GM23338 (cell line): ENCODE data around the gene ECSCR. TPM values are rescaled to one million over a fixed set of nuclear protein-coding genes. Genes with fewer than 3 reads are reported as not detected.
"Not testable (repeated sequence)": the region's sequence is repeated elsewhere in the genome, so short reads cannot be mapped to it uniquely, and the experiment has no call there.

Experiments
- ATAC-seq: fragments of 200-7000 bp; cut with Tn5 transposase; 3 replicates; pipeline ENCODE4 v1.9.1; 2020
- DNase-seq: peaks from one replicate; pipeline ENCODE4 v3.0.0-alpha.2; 2015; ENCODE audit warnings: low spot score
- H2AFZ ChIP-seq: fragments of 200-600 bp; sonication (generic); 2 replicates; pipeline ENCODE4 v1.8.0; 2016; ENCODE audit warnings: antibody characterized with exemption, mild to moderate bottlenecking, moderate library complexity
- H3F3A ChIP-seq: fragments of 200-600 bp; sonication (generic); replicated peaks from 2 replicates; pipeline ENCODE4 v1.8.0; 2017; ENCODE audit warnings: antibody characterized with exemption, mixed run types, low read depth
- H3K27ac ChIP-seq: fragments of 200-600 bp; sonication (generic); 2 replicates; pipeline ENCODE4 v1.6.1; 2016; ENCODE audit warnings: low read depth
- H3K27me3 ChIP-seq: fragments of 200-600 bp; sonication (generic); 2 replicates; pipeline ENCODE4 v1.8.0; 2016; ENCODE audit warnings: mild to moderate bottlenecking, mixed run types, moderate library complexity; ENCODE audit not compliant: insufficient read depth
- H3K36me3 ChIP-seq: fragments of 200-600 bp; sonication (generic); 2 replicates; pipeline ENCODE4 v1.8.0; 2016; ENCODE audit warnings: mild to moderate bottlenecking; ENCODE audit not compliant: insufficient read depth
- H3K4me1 ChIP-seq: fragments of 200-600 bp; sonication (generic); 2 replicates; pipeline ENCODE4 v1.8.0; 2016; ENCODE audit warnings: mild to moderate bottlenecking, moderate library complexity; ENCODE audit not compliant: insufficient read depth
- H3K4me2 ChIP-seq: fragments of 200-600 bp; sonication (generic); 2 replicates; pipeline ENCODE4 v1.7.1; 2017; ENCODE audit warnings: mixed run types
- H3K4me3 ChIP-seq: fragments of 200-600 bp; sonication (generic); 2 replicates; pipeline ENCODE4 v1.6.1; 2016; ENCODE audit warnings: mixed run types
- H3K79me2 ChIP-seq: fragments of 200-600 bp; sonication (generic); replicated peaks from 2 replicates; pipeline ENCODE4 v1.8.0; 2017; ENCODE audit warnings: mild to moderate bottlenecking; ENCODE audit not compliant: insufficient read depth
- H3K9me2 ChIP-seq: fragments of 200-600 bp; sonication (generic); 2 replicates; pipeline ENCODE4 v1.8.0; 2017; ENCODE audit not compliant: insufficient read depth
- H4K20me1 ChIP-seq: fragments of 200-600 bp; sonication (generic); replicated peaks from 2 replicates; pipeline ENCODE4 v1.8.0; 2017; ENCODE audit warnings: mild to moderate bottlenecking; ENCODE audit not compliant: insufficient read depth
- H3K27ac Mint-ChIP-seq: 2 replicates; pipeline ENCODE4 v1.8.0; 2020; ENCODE audit warnings: inconsistent platforms, mild to moderate bottlenecking, moderate library complexity, mixed read lengths
- H3K27me3 Mint-ChIP-seq: 3 replicates; pipeline ENCODE4 v1.8.0; 2022; ENCODE audit warnings: low read depth, mild to moderate bottlenecking, moderate library complexity, mixed read lengths, inconsistent platforms; ENCODE audit not compliant: insufficient read depth, poor library complexity
- H3K36me3 Mint-ChIP-seq: 3 replicates; pipeline ENCODE4 v1.8.0; 2021; ENCODE audit warnings: low read depth, mild to moderate bottlenecking, inconsistent platforms, moderate library complexity, mixed read lengths
- H3K4me1 Mint-ChIP-seq: 3 replicates; pipeline ENCODE4 v1.8.0; 2020; ENCODE audit warnings: mild to moderate bottlenecking, inconsistent platforms, mixed read lengths
- H3K4me3 Mint-ChIP-seq: 3 replicates; pipeline ENCODE4 v1.8.0; 2021; ENCODE audit warnings: moderate library complexity, mild to moderate bottlenecking, inconsistent platforms, mixed read lengths
- H3K9me3 Mint-ChIP-seq: 3 replicates; pipeline ENCODE4 v1.8.0; 2020; ENCODE audit warnings: moderate library complexity, mild to moderate bottlenecking, inconsistent platforms, mixed read lengths
- CREB1 ChIP-seq: fragments of 250-450 bp; sonication (Bioruptor Pico); IDR thresholded peaks from 2 replicates; pipeline ENCODE4 v1.5.0; 2020; ENCODE audit warnings: low read depth, mild to moderate bottlenecking, moderate library complexity
- CTCF ChIP-seq, 2 experiments: fragments of 200-600 bp in 1 of 2; sonication (generic) in 1 of 2; conservative IDR thresholded peaks; 2 replicates each; pipeline versions ENCODE4 v1.5.1 to v1.6.1; 2016 to 2017; ENCODE audit warnings: antibody characterized with exemption in 2 of 2, low read depth in 2 of 2, mild to moderate bottlenecking in 2 of 2, moderate library complexity in 1 of 2
- ETS1 ChIP-seq: IDR thresholded peaks from 2 replicates; pipeline ENCODE4 v1.6.1; 2016; ENCODE audit warnings: antibody characterized with exemption
- EZH2 ChIP-seq: fragments of 200-600 bp; sonication (generic); IDR thresholded peaks from one replicate; pipeline ENCODE4 v1.8.0; 2017; ENCODE audit warnings: antibody characterized with exemption, mild to moderate bottlenecking, low read depth; ENCODE audit not compliant: unreplicated experiment
- NANOG ChIP-seq: IDR thresholded peaks from 2 replicates; pipeline ENCODE4 v1.6.1; 2016; ENCODE audit warnings: antibody characterized with exemption, borderline replicate concordance
- POLR2AphosphoS5 ChIP-seq: IDR thresholded peaks from 2 replicates; pipeline ENCODE4 v1.6.1; 2016; ENCODE audit warnings: antibody characterized with exemption, low read depth
- STAT1 ChIP-seq: IDR thresholded peaks from one replicate; pipeline ENCODE4 v1.6.1; 2016; ENCODE audit warnings: antibody characterized with exemption; ENCODE audit not compliant: unreplicated experiment
- ZNF114 ChIP-seq: fragments of 250-450 bp; sonication (Bioruptor Pico); IDR thresholded peaks from 2 replicates; pipeline ENCODE4 v1.5.0; 2020; ENCODE audit warnings: mild to moderate bottlenecking, moderate library complexity
- ZNF331 ChIP-seq: fragments of 250-450 bp; sonication (Bioruptor Pico); IDR thresholded peaks from 2 replicates; pipeline ENCODE4 v1.5.0; 2020; ENCODE audit warnings: low read depth, mild to moderate bottlenecking, moderate library complexity
- polyA plus RNA-seq: library from polyadenylated mRNA; unstranded; fragments of >200 nt; fragmentation: Nextera tagmentation; extraction: Ambion mirVana; gene quantifications from 2 replicates; pipeline ENCODE4 v1.2.1, GENCODE V29; 2016
- total RNA-seq: library from RNA; depleted of rRNA; stranded (reverse); fragments of >200 nt; shearing (Covaris generic); gene quantifications from 2 replicates; pipeline ENCODE4 v1.2.3, GENCODE V29; 2014

ECSCR gene
- total and polyA plus RNA-seq, 2 experiments from 2014 or later, result 2.2 to 2.6 TPM

GRCh38 chr5:139409116-139409515, 53.4 kb downstream of the ECSCR start:
- H3K27ac ChIP-seq, ATAC-seq, H3K36me3 ChIP-seq, H3K4me3 Mint-ChIP-seq, H3K27me3 Mint-ChIP-seq, H3K79me2 ChIP-seq, H3F3A ChIP-seq, H3K4me1 ChIP-seq, H3K27me3 ChIP-seq, H3K4me1 Mint-ChIP-seq, H3K9me3 Mint-ChIP-seq, H3K4me2 ChIP-seq, H3K9me2 ChIP-seq, H3K36me3 Mint-ChIP-seq, H3K27ac Mint-ChIP-seq, H2AFZ ChIP-seq, H4K20me1 ChIP-seq, DNase-seq, H3K4me3 ChIP-seq: not testable (repeated sequence)

- no peak for DNase-seq
- Histone ChIP-seq H3K4me2 (no peak overlapping the region), H3K4me1 (peaks cover 11% of the 10 kb centered on the region), H3K79me2 (0 out of 2 replicates have a peak, but pooled peaks cover under 1% of the 10 kb centered on the region), H4K20me1 (0 out of 2 replicates have a peak, but pooled peaks cover under 1% of the 10 kb centered on the region), H3F3A (peaks cover 10% of the 10 kb centered on the region), H2AFZ (no peak overlapping the region), H3K4me3 (no peak overlapping the region), H3K9me2 (no peaks in the 10 kb centered on the region), H3K27me3 (no peaks in the 10 kb centered on the region), H3K27ac (no peak overlapping the region), H3K36me3 (no peaks in the 10 kb centered on the region)
- no peaks in the 10 kb centered on the region for H3K9me3 Mint-ChIP-seq
- peaks cover 9% of the 10 kb centered on the region; the same call in 2 of the 3 replicates for H3K4me1 Mint-ChIP-seq
- H3K27ac Mint-ChIP-seq, result no peak overlapping the region
- no peak overlapping the region for H3K4me3 Mint-ChIP-seq
- no peak for TF ChIP-seq STAT1
- TF ChIP-seq EZH2, result no peak
- no peaks in the 10 kb centered on the region; the same call in 2 of the 3 replicates for H3K36me3 Mint-ChIP-seq
- no peak for ATAC-seq
- H3K27me3 Mint-ChIP-seq, result peaks cover 8% of the 10 kb centered on the region
These were observed 54.4 kb downstream of the ECSCR start for GRCh38 chr5:139408191-139408590.

GRCh38 chr5:139407517-139407916, 55.0 kb downstream of the ECSCR start:
- H3K36me3 Mint-ChIP-seq, result no peaks in the 10 kb centered on the region
- TF ChIP-seq ZNF331 (CRISPR knock-in tag) (no peak), POLR2AphosphoS5 (no peak), ZNF114 (CRISPR knock-in tag) (no peak), CREB1 (CRISPR knock-in tag) (no peak), CTCF (conservative IDR thresholded peaks at IDR 0.05; ENCODE audit: low read depth in 2 of 2) (no peak), STAT1 (no peak), NANOG (no peak), ETS1 (no peak)

More at GRCh38 chr5:139407517-139407916, 55.0 kb downstream of the ECSCR start:
- Histone ChIP-seq H3K36me3 (no peaks in the 10 kb centered on the region), H2AFZ (no peak overlapping the region), H3K79me2 (0 out of 2 replicates have a peak, but pooled peaks cover 3% of the 10 kb centered on the region), H3K4me1 (peaks cover 16% of the 10 kb centered on the region), H3K9me2 (no peaks in the 10 kb centered on the region), H3F3A (peaks cover 16% of the 10 kb centered on the region), H3K4me3 (no peak overlapping the region), H3K4me2 (no peak overlapping the region), H3K27ac (no peak overlapping the region), H3K27me3 (no peaks in the 10 kb centered on the region), H4K20me1 (0 out of 2 replicates have a peak, but pooled peaks cover 5% of the 10 kb centered on the region)
- H3K4me1 Mint-ChIP-seq, result peaks cover 15% of the 10 kb centered on the region
- H3K9me3 Mint-ChIP-seq, result no peaks in the 10 kb centered on the region
- no peak for ATAC-seq
- peaks cover 13% of the 10 kb centered on the region for H3K27me3 Mint-ChIP-seq
- H3K27ac Mint-ChIP-seq, result no peak overlapping the region
- DNase-seq, result no peak
- no peak overlapping the region for H3K4me3 Mint-ChIP-seq
